Measurements from ENCODE around the gene HDAC1. TPM values are rescaled to one million over a fixed set of nuclear protein-coding genes. Genes with fewer than 3 reads are reported as not detected.

The HDAC1 gene
- total and polyA plus RNA-seq, 2 of the 13 experiments (the other 11 are each of a cell fraction or from before 2014, with no cell fraction given) = 93.5 to 189 TPM

- peak; percentile 77 for TF ChIP-seq THAP11 (CRISPR knock-in tag; IDR thresholded peaks at IDR 0.05)
- no peak for TF ChIP-seq DNMT3B (CRISPR knock-in tag; conservative IDR thresholded peaks at IDR 0.05)
- no peak for TF ChIP-seq ZBTB3 (CRISPR knock-in tag; IDR thresholded peaks at IDR 0.05; ENCODE audit: borderline replicate concordance, low read depth)
- no peak for TF ChIP-seq ISX (CRISPR knock-in tag; conservative IDR thresholded peaks at IDR 0.05)
- no peak for TF ChIP-seq HDAC6 (IDR thresholded peaks at IDR 0.05; ENCODE audit: low read depth, low read length)
- no peak for TF ChIP-seq USF2 (IDR thresholded peaks at IDR 0.05; ENCODE audit: low read depth, low read length)
- TF ChIP-seq USF2 (CRISPR knock-in tag; IDR thresholded peaks at IDR 0.05; ENCODE audit: borderline replicate concordance) = no peak
- no peak for TF ChIP-seq AKNA (CRISPR knock-in tag; IDR thresholded peaks at IDR 0.05; ENCODE audit: borderline replicate concordance)
- no peak for TF ChIP-seq ZNF776 (CRISPR knock-in tag; IDR thresholded peaks at IDR 0.05)
- no peak for TF ChIP-seq TMF1 (CRISPR knock-in tag; IDR thresholded peaks at IDR 0.05; ENCODE audit: low read depth)
- TF ChIP-seq ZNF432 (CRISPR knock-in tag; IDR thresholded peaks at IDR 0.05; ENCODE audit: borderline replicate concordance) = no peak
- TF ChIP-seq SRSF1 (optimal IDR thresholded peaks at IDR 0.05; ENCODE audit: low read depth, low read length) = no peak
- peak; percentile 82 for TF ChIP-seq AHDC1 (CRISPR knock-in tag; IDR thresholded peaks at IDR 0.05; ENCODE audit: borderline replicate concordance)
- no peak for TF ChIP-seq ZEB1 (IDR thresholded peaks at IDR 0.05; ENCODE audit: insufficient replicate concordance, low read depth)
- no peak for TF ChIP-seq ZNF253 (CRISPR knock-in tag; IDR thresholded peaks at IDR 0.05; ENCODE audit: borderline replicate concordance)
- peak; percentile 39; the same call in 1 of the 2 replicates for TF ChIP-seq RBFOX2 (IDR thresholded peaks at IDR 0.05; ENCODE audit: low read depth, low read length)
- TF ChIP-seq PHF21A (CRISPR knock-in tag; IDR thresholded peaks at IDR 0.05) = peak; percentile 90
- peak; percentile 25 for TF ChIP-seq TBL1XR1 (IDR thresholded peaks at IDR 0.05; ENCODE audit: borderline replicate concordance, low read length, partially characterized antibody)
Observed at GRCh38 chr1:32321712-32322291, 29.9 kb downstream of the HDAC1 start (continued).

Measured in HepG2 (cell line).